Stromal cell of bone marrow (primary cell): Measurements from ENCODE around the gene DARS2.
"Not testable (repeated sequence)": the region's sequence is repeated elsewhere in the genome, so short reads cannot be mapped to it uniquely, and the experiment has no call there.

ENCODE experiments used
- DNase-seq: peaks from one replicate; pipeline ENCODE4 v3.0.0-alpha.2; 2012; ENCODE audit warnings: low read depth

DARS2 gene, protein sequence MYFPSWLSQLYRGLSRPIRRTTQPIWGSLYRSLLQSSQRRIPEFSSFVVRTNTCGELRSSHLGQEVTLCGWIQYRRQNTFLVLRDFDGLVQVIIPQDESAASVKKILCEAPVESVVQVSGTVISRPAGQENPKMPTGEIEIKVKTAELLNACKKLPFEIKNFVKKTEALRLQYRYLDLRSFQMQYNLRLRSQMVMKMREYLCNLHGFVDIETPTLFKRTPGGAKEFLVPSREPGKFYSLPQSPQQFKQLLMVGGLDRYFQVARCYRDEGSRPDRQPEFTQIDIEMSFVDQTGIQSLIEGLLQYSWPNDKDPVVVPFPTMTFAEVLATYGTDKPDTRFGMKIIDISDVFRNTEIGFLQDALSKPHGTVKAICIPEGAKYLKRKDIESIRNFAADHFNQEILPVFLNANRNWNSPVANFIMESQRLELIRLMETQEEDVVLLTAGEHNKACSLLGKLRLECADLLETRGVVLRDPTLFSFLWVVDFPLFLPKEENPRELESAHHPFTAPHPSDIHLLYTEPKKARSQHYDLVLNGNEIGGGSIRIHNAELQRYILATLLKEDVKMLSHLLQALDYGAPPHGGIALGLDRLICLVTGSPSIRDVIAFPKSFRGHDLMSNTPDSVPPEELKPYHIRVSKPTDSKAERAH

DNA sequence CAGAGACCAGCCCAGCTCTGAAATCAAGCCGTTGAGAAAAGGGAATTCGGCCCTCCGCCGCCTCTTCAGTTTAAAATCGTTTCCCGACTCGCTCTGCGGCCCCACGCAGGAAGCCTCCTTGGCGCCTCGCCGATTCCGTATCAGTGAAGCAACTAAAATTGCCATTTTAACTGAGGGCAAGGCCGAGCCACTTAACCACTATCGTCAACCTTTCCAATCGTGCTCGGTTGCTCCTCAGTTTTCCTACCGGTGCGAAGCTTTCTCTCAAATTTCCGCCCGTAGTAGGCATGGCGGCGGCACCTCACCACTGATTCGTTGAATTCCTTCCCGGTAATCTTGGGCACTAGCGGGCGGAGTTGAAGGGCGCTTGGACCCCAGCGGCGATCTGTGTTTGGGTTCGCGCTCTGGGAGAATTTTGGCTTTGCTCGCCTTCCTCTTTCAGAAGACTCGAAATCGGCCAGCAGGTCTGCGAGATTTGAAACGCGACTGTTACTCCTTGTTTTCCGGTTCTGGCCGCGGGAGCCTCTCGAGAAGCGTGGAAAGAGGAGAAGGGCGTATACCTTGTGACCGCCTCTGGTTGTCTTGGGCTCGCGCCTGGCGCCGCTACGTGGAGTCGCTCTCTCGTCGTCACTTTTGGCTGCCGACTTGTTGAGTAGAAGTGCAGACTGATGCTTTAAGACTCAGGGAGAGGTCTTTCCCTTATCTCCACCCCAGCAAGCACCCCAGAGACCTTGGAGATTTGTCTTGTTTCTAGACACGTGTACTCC, at the start of gene DARS2, which contains the start of gene CENPL:
Gene DARS2, plus strand, starts transcription at position 359 of the 767 bp plus-strand sequence. CDS start 557 bp downstream, outside the sequence.
Gene CENPL, minus strand, starts transcription at position 569 of the 767 bp plus-strand sequence. CDS start 13,584 bp downstream, outside the sequence.
- peak; percentile 98 for DNase-seq

DNA sequence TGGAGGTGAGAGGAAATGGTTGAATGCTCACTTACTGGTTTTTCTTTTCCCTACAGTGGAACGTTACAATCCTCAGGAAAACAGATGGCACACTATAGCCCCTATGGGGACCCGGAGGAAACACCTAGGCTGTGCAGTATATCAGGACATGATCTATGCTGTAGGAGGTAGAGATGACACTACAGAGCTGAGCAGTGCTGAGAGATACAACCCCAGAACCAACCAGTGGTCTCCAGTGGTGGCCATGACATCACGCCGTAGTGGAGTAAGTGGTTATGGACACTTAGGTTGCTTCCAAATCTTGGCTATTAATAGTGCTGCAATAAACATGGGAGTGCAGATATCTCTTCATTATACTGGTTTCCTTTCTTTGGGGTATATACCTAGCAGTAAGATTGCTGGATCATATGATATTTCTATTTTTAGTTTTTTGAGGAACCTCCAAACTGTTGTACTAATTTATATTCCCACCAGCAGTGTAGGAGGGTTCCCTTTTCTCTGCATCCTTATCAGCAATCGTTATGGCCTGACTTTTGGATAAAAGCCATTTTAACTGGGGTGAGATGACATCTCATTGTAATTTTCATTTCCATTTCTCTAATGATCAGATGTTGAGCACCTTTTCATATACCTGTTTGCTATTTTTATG, 48.8 kb upstream of the DARS2 start:
- no peak for DNase-seq

- no peak for DNase-seq
Measured at GRCh38 chr1:173779936-173780335, 44.5 kb upstream of the DARS2 start.

DNA sequence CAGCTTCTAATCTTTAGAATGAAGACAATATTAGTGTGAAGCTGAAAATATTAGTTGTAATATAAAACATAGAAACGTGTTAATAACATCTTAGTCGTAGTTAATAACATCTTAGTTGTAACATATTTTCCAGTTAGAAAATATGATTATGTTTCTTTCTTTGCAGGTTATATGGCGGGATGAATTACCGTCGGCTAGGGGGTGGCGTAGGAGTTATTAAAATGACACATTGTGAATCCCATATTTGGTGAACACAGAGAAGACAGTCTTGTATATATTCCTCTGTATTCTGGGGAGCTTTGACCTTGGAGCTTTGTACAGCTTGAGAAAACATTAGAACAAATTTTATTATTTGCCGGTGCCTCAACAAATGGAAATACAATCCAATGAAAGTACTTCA, 39.5 kb upstream of the DARS2 start:
- DNase-seq, result no peak

GRCh38 chr1:173789841-173790240, 34.6 kb upstream of the DARS2 start:
- no peak for DNase-seq

DNA sequence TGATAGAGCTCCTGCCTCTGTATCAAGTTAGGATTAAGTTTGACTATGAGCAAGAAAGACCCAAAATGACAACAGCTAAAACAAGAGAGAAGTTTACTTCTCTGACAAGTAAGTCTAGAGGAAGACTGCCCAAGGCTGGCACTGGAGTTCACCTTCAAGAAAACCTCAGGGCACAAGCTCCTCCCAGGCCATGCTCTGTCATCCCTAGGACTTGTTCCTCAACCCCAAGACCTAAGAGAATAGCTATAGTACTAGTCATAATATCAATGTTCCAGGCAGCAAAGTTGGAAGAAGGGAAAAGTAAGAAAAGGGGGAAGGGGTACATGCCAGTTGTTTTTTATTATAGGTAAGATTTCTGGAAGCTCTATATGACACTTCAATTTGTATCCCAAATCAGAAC, 26.4 kb upstream of the DARS2 start:
- no peak for DNase-seq

DNA sequence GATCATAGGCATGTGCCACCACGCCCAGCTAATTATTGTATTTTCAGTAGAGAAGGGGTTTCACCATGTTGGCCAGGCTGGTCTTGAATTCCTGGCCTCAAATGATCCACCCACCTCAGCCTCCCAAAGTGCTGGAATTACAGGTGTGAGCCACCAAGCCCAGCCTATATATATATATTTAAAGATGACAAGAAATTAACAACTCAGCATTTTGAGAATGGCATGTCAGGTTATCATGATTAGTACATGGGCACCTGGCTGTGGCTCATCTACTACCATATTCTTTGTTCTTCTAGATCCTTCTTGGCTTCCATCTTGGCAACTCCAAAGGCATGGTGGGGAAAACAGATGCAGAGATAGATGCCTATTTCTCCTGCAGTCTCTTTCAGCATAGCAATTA, 24.5 kb upstream of the DARS2 start:
- not testable (repeated sequence) for DNase-seq

GRCh38 chr1:173802961-173803360, 21.5 kb upstream of the DARS2 start:
- DNase-seq, result no peak

DNA sequence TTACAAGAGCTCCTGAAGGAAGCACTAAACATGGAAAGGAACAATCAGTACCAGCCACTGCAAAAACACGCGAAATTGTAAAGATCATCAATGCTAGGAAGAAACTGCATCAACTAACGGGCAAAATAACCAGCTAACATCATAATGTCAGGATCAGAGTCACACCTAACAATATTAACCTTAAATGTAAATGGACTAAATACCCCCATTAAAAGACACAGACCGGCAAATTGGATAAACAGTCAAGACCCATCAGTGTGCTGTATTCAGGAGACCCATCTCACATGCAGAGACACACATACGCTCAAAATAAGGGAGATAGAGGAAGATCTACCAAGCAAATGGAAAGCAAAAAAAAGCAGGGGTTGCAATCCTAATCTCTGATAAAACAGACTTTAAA, 10.8 kb upstream of the DARS2 start:
- not testable (repeated sequence) for DNase-seq

- no peak for DNase-seq
Measured at GRCh38 chr1:173818459-173818858, 6.0 kb upstream of the DARS2 start.

DNA sequence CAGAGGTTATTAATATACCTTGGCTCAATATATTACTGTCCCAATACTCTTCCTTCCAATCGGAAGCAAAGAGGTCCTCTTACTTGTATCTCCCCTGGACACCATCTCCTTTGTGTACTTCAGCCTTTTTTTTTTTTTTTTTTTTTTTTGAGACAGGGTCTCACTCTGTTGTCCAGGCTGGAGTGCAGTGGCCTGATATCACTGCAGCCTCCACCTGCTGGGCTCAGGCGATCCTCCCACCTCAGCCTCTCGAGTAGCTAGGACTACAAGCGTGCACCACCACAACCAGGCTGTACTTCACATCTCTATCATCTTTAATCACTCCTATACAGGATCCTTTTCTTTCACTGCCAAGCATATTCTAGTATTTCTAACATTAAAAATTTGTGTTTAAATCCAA, 2.8 kb upstream of the DARS2 start:
- DNase-seq, result no peak

DNA sequence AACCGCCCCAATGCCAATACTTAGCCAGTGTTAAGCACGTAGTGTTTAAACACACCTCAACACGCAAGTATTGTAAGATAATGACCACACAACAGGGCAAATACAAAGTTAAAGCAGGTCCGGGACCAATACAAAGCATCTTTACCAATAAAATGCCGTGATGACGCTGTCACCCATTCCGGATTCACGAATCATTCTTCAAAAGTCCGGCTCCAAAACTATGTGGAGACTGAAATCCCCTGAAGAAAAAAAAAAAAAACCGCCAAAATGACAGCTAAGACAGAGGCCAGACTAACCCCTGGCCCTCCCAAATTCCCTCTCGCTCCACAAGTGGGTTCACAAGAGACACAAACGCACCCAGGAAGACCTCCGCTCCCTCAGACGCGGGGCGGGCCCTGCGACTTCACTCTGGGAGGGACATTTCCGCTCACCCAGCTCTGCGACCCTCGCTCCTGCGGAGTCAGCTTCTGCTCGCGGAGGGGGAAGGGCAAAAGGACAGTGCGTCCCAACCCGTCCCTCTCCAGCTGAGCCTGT, 625 bp upstream of the DARS2 start:
- DNase-seq, result no peak

DNA sequence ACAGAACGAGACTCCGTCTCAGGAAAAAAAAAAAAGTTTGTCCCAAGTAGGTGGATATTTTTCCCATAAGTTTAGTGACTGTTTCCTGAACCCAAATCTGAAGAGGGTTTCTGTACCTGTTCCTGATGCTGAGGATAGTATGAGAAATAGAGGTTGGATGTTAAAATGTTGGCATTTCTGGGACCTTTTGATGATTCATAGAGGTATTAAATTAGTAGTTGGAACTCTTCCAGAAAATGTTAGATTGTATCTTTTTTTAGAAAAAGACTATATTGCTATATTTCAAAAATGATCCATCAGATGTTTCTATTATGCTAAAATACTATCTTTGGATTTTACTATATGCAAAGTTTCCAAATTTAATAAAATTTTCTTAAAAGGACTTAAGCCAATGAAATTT, 3.1 kb downstream of the DARS2 start:
- no peak for DNase-seq

- DNase-seq, result no peak
Measured at GRCh38 chr1:173832748-173833147, 8.3 kb downstream of the DARS2 start.

GRCh38 chr1:173852105-173852504, 27.6 kb downstream of the DARS2 start:
- DNase-seq, result no peak

DNA sequence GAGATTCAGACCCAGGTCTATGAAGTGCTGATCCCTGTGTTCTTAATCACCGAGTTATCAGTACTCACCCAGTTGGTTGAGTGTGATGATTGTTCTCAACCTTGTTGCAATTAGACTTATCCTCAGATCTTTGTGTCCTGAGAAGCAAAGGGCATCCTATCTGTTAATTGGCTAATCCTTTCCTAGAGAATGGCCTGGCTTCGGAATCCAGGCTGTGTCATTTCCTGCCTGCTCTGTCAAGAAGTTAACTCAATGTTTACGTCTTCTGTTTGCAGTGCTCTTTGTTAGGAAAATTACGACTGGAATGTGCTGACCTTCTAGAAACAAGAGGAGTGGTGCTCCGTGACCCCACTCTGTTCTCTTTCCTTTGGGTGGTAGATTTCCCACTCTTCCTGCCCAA, 28.6 kb downstream of the DARS2 start:
- DNase-seq, result no peak

DNA sequence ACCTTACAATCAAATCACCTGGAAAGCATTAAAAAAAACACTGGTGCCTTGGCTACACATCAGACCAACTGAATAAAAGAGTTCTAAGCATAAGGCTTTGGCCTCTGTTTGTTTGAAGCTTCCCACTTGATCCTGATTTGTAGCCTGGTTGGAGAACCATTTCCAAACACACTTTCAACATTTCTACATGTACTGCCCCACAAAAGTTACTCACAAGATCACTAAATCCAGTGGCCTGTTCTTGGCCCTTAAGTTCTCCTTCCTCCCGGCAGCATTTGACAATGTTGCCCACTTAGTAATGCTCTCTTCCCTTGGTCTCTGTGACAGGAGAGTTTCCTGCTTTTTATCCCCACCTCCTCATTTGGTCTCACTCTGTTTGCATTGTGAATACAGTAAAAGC, 31.5 kb downstream of the DARS2 start:
- DNase-seq, result no peak

DNA sequence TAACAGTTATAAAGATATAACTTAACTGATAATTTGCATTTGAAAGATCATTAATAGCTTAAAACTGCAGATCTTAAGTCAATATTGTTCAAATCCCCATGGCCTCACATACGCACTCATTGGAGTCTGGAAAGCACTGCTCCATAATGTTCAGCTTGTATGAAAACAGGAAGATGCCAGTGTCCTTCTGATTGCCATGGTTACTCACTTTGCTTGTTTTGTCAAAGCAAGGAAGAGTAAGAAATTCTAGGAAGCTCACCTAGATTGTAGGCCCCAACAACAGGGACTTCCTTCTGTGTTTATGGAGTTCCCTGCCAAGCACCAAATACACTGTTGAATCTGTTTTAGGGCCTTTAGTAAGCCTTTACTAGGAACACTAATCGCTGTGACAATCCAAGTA, 32.4 kb downstream of the DARS2 start:
- no peak for DNase-seq

GRCh38 chr1:173857363-173857917, 33.0 kb downstream of the DARS2 start:
- DNase-seq, result no peak

- not testable (repeated sequence) for DNase-seq
Measured at GRCh38 chr1:173859547-173859946, 35.1 kb downstream of the DARS2 start.

- no peak for DNase-seq
Measured at GRCh38 chr1:173860065-173860464, 35.6 kb downstream of the DARS2 start.

GRCh38 chr1:173861731-173862145, 37.3 kb downstream of the DARS2 start:
- no peak for DNase-seq
